Mammary epithelial cell (primary cell): ENCODE measurements around the gene AKAP7.

ENCODE experiments used
- EZH2 ChIP-seq: IDR thresholded peaks from 2 replicates; pipeline ENCODE4 v1.6.1; 2012; ENCODE audit warnings: low read length, inconsistent platforms, borderline replicate concordance
- TF ChIP-seq, protein P1 (sequence below), 2 donors: IDR thresholded peaks in 1 of 2; conservative IDR thresholded peaks in 1 of 2; 2 replicates each; pipeline ENCODE4 v1.5.1; 2011 to 2012; ENCODE audit warnings: inconsistent platforms in 2 of 2, low read length in 2 of 2, mild to moderate bottlenecking in 2 of 2, control low read depth in 1 of 2, low read depth in 1 of 2; ENCODE audit not compliant: insufficient read depth in 1 of 2; ENCODE audit errors: extremely low read depth in 1 of 2

DNA sequence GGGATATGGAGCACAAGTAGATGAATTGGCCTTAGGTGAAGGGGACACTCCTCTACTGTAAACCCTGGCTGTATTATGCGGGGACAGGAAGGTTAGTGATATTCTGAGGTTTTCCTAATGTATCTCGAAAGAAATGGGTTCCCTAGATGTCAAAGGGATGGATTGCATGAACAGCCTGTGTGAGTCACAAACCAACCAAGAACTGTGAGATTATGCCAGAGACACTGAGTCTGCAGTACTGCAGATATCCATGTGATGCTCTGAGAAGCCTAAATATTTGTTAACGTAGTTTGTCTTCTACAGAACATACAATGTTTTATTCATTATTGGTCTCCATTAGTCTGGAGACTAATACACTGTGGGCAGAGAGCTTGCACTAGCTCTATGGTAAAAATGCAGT lies 182.2 kb downstream of the AKAP7 start:
- TF ChIP-seq, protein P1, sequence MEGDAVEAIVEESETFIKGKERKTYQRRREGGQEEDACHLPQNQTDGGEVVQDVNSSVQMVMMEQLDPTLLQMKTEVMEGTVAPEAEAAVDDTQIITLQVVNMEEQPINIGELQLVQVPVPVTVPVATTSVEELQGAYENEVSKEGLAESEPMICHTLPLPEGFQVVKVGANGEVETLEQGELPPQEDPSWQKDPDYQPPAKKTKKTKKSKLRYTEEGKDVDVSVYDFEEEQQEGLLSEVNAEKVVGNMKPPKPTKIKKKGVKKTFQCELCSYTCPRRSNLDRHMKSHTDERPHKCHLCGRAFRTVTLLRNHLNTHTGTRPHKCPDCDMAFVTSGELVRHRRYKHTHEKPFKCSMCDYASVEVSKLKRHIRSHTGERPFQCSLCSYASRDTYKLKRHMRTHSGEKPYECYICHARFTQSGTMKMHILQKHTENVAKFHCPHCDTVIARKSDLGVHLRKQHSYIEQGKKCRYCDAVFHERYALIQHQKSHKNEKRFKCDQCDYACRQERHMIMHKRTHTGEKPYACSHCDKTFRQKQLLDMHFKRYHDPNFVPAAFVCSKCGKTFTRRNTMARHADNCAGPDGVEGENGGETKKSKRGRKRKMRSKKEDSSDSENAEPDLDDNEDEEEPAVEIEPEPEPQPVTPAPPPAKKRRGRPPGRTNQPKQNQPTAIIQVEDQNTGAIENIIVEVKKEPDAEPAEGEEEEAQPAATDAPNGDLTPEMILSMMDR (conservative IDR thresholded peaks at IDR 0.05 in 1 of 2, IDR thresholded peaks at IDR 0.05 in 1 of 2; ENCODE audit: extremely low read depth in 1 of 2, insufficient read depth in 1 of 2, low read depth in 1 of 2, low read length in 2 of 2), result no peak
- TF ChIP-seq EZH2, result no peak
